Ecto neural progenitor cell (in vitro differentiated cells): Measurements from ENCODE around the gene SP4.

Source experiments
- DNase-seq: peaks from one replicate; pipeline ENCODE4 v3.0.0-alpha.2; 2018; ENCODE audit warnings: low spot score

Gene SP4

GRCh38 chr7:21443149-21443841 is 15.4 kb downstream of the SP4 start:
- no peak for DNase-seq

DNA sequence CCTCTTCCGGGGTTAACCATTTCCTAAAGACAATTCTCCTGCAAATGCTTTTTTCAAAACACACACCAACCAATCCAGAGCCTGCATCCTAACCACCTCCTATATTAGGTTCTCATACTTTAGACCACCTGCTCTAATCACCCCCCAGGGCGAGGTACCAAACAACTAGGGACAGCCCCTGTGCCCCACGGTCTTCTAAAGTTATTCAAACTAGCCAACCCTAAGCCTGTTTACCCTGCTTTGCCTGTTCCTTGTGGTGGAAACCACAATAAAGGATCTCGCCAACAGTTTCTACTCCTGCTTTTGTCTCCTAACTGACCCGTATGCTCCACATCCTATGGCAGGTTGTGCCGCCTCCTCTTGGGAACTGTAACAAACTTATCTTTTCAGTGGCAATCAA is 21.1 kb downstream of the SP4 start:
- DNase-seq = no peak

DNA sequence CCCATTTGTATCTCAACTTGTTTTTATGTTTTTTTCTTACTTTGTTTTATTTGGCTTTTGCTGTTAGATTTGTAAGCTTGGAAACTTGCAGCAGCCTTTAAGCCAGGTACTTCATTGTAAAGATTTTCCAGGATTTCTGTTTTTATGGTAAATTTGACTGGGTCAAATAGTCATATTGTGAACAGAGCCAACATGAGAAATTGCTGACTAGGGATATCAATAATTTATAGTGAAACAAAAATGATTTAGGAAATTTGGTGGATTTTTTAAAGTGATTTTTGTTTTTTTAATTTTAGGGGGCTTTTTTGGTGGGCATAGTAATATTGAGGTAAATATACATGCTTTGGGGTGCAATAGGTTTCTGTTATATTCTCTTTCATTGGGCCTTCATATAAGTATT is 22.2 kb downstream of the SP4 start:
- no peak for DNase-seq

- no peak for DNase-seq
These were observed 23.1 kb downstream of the SP4 start for GRCh38 chr7:21450941-21451340.

DNA sequence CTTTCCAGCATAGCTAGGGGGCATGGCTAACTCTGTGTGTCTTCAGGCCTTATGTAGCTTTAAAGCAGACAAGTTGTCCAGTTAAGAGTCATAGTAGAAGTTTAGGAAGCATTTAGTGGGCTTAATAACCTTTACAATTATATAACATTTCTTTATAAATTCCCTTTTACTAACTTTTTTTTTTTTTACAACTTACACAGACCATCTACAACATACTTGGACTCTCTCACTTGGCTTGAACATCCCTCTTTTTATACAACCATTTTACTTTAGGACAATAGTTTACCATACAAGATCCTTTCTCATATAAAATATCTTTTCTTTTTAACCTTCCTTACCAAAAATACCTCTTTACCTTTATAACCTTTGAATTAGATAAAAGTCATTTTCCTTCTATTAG is 26.3 kb downstream of the SP4 start:
- no peak for DNase-seq

DNA sequence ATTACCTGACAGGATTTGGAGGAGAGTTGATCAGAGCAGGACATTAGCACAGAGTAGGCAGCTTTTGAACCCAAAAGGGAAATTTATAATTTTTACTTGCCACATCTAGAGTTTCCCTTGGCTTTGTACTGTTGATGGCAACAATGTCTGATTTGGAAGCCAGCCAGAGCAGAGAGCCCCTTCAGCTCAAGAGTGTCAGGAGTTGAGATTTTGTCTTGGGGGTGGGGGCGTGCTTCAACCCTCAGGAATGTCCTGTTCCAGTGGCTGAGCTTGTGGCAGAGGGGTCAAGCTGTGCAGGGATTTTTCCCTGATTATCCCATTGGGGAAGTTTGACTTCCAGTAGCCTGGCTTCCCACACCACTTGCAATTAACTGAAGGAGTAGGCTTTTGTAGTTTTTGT is 27.0 kb downstream of the SP4 start:
- DNase-seq = no peak

DNA sequence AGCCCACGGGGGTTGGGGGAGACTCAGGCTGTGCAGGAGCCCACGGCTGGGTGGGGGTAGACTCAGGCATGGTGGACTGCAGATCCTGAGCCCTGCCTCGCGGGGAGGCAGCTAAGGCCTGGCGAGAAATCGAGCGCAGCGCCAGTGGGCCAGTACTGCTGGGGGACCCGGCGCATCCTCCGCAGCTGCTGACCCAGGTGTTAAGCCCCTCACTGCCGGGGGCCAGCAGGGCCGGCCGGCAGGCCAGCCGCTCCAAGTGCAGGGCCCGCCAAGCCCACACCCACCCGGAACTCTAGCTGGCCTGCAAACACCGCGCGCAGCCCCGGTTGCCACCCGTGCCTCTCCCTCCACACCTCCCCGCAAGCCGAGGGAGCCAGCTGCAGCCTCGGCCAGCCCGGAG is 33.4 kb downstream of the SP4 start:
- DNase-seq = no peak

DNA sequence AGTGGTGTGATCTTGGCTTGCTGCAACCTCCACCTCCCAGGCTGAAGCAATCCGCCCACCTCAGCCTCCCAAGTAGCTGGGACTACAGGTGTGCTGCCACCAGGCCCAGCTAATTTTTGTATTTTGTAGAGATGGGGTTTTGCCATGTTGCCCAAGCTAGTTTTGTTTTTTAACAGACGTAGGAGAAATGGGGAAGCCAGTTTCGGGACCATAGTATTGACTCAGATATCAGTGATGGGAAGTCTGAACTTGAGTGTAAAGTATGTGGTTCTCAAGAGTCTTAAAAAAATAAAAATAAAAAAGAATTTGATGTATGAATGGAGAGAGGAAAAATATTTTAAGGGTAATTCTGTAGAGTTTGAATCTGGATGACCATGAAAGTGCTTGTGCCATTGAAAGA is 34.2 kb downstream of the SP4 start:
- no peak for DNase-seq

DNA sequence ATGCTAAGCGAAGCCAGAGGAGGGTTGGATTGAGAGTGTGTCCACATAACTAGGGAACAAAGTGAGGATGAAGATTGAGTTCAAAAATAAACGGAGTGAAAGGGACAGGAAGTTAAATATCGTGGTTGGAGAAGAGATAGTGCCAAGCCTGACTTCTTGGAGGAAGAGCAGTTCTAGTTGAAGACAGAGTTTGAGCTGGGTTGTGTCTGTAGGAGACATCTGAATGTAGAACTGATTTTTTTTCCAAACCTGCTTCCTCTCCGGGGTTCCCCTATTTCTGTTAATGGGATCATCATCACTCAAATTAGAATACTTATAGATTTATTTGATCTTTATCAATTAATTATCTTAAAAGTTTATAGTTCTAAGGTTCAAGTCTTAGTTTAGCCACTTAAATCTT is 35.6 kb downstream of the SP4 start:
- no peak for DNase-seq

- no peak for DNase-seq
These were observed 41.1 kb downstream of the SP4 start for GRCh38 chr7:21468969-21469368.

GRCh38 chr7:21469894-21470293 is 42.0 kb downstream of the SP4 start:
- DNase-seq = no peak

DNA sequence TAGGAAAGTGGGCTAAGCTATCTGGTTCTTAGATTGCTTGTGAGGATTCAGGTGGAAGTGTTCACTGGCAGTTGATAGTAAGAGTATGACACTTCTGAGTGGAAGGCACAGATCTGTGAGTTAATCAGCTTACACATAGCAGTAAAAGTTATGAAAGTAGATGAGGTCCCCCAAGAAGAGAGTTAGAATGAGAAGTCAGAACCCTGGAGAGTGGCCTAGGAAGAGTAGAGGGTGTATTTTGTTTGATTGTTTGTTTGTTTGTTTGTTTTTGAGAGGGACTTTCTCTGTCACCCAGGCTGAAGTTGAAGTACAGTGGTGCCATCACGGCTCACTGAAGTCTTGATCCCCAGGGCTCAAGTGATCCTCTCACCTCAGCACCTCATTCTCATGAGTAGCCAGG is 44.1 kb downstream of the SP4 start:
- DNase-seq = no peak

DNA sequence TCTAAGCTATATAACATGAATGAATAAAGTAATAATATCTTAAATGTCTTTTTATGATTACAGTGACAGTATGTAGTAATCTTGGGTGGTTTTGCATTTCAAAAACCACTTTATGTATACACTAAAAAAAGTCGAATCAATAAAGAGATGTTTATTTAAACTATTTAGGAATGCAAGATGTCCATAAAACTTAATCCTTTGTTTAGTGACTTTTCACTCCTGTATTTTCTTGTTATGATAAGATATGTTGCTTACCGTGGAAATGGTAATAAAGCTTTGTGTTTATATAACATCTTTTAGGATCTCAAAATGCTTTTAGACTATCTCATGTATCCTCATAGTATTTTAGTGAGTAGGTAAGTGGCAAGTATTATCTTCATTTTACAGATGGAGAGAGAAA is 48.5 kb downstream of the SP4 start:
- DNase-seq = no peak

- DNase-seq = no peak
These were observed 53.0 kb downstream of the SP4 start for GRCh38 chr7:21480693-21481403.

DNA sequence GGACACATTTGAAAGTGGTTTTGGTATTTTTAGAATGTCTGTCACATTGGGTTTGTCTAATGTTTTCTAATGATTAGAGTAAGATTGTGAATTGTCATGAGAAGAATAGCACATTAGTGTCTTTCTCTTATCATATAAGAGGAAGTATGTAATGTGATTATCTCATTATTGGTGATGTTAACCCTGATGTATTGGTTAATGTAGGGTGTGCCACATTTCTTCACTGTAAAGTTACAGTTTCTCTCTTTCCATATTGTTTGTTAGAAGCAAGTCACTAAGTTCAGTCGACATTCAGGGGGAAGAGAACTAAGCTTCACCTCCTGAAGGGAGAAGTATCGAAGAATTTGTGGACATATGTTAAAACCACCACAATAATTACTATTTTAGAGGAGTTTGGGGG is 58.6 kb downstream of the SP4 start:
- no peak for DNase-seq

- DNase-seq = no peak
These were observed 67.8 kb downstream of the SP4 start for GRCh38 chr7:21495731-21496130.

DNA sequence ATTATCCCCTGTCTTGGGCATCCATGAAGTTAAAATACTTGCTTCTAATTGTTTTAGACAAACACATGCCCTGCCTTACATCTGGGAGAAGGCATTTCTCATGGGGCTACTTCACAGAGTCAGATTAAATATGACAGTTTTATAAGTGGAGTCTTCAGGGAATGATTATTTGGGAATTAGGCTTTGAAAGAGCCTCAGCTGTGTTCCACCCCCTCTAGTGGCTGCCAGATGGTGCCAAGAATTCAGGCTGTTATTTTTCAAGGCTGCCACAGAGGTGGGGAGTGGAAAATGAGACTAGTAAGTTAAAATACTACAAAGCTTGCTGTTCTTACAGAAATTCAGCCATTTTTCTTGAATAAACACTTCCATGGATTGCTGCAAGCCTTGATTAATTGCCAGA is 69.2 kb downstream of the SP4 start:
- no peak for DNase-seq

GRCh38 chr7:21500117-21500832 is 72.4 kb downstream of the SP4 start:
- DNase-seq = no peak

DNA sequence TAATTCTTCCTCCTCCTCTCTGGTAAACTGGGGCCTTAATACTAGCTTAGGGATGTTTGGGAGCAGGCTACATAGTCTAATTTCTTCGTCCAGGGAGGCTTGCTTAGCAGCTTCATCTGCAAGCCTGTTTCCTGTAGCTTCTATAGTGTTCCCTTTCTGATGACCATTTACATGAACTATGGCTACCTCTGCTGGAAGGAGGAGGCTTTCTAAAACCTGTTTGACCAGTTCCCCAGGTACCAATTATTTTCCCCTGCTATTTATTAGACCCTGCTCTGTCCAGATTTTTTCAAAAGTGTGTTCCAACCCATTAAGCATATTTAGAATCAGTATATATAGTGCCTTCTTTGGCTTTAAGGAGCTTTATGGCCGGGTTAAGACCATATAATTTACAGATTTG is 76.1 kb downstream of the SP4 start:
- no peak for DNase-seq

- peak; percentile 52 for DNase-seq
These were observed 79.9 kb downstream of the SP4 start for GRCh38 chr7:21507627-21508343.

DNA sequence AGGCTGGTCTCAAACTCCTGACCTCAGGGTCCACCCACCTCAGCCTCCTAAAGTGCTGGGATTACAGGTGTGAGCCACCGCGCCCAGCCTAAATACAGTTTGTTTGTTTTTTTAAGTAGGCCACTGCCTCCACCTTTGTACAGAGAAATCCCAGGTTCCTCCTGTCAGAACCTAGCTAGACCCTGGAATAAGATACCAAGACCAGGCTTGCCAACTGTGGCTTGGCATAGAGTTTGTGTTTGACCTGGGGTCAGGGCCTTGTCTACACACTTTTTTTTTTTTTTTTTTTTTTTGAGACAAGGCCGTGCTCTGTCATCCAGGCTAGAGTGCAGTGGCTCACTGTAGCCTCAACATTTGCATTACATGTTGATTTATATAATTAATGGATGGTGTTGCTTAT is 80.7 kb downstream of the SP4 start:
- DNase-seq = no peak

- DNase-seq = no peak
These were observed 86.2 kb downstream of the SP4 start for GRCh38 chr7:21514062-21514461.

GRCh38 chr7:21524680-21525079 is 96.8 kb downstream of the SP4 start:
- DNase-seq = no peak
